G401.6 (cell line): ENCODE measurements around the gene ITGA5.

ENCODE experiments used
- FAIRE-seq: peaks from 2 replicates; lab custom pipeline; 2012; peaks lifted over from hg19 to GRCh38; lab: Jason Lieb, UNC

Gene ITGA5

DNA sequence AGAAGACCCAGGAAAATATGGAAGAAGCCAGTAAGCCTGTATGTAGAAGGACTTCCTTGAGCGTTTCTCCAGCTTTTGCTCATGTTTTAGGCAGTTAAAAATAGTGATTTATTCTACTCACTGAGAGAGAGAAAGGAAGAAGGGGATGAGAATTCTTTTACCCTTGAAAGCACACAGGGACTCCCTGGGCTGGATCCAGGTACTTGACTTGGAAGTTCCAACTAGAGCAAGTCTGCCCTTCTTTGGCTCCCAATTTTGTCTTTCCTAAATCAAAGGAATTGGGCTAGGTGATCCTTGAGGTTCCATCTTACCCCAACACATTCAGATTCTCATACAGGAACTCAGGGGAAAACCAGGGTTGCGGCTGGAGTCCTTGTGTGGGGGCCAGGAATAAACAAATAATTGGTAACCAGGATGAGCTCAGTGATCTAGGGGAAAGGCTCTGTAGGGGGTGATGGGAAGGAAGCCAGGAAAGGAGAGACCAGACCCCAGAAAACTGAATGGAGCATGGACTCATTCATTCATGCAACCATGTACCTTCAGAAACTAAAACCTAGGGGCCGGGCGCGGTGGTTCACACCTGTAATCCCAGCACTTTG, 11.5 kb upstream of the ITGA5 start:
- no peak for FAIRE-seq

DNA sequence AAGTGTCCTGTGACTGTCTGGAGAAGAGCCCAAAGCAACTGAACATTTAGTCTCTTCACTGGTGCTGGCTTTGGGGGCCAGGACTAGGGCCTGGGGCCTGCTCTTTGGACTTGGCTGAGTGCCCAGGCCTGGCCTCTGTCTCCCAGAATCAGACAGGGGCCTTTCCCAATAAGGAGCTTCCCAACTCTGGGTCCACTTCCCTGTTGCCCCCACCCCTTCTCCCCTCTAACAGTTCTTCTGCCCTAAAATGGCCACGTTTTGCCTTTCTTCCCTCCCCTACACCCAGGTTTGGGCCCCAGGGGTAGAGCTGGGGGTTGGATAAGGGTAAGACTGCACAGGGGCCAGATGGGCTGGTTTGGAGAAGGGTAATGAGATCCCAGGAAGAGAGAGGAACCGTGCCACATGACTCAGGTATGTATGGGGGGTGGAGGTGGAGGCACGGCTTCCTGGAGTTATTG, 10.0 kb upstream of the ITGA5 start:
- FAIRE-seq = no peak

DNA sequence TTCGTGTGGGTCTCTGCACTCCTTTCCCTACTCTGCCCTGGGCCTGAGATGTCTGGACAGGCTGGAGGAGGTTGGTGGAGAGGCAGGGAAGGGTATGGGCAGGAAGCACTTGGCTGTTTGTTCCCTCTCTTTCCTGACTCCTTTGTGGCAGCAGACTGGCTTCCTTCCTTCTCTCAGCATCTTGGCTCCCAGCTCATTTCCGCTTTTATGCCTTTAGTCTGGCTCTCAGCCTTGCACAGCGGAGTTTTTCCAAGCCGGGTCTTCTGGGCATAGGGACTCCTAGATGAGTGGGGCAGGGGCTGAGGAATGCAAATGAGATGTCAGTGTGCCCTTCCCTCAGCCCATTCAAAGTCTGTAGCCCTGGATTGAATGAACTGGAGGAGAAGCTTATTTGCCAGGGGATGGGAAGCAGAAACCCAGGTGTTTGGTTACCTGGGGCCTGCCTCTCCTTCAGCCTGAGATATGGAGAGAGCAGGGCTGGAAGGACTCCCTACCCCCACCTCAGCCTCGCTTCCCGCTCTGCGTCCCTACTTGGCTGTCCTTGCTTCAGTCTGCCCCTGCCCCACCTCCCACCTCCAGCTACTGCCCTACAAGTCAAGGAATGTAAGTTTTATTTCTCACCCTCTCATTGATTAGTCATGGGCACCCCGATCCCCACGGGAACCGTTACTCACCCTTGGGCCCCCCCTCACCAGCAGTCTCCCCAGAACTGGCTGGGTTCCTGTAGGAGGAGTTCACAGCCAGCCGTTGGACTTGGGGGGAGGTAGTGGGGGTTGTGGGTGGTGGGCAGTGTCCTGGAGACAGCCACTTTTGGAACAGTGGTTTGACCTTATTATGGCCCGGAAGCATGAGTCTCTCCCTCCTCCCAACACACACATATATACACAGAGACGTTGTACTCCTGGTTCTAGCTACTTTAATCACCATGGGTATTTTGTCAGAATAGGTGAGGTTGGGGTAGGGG, 9.3 kb upstream of the ITGA5 start:
- FAIRE-seq = no peak

DNA sequence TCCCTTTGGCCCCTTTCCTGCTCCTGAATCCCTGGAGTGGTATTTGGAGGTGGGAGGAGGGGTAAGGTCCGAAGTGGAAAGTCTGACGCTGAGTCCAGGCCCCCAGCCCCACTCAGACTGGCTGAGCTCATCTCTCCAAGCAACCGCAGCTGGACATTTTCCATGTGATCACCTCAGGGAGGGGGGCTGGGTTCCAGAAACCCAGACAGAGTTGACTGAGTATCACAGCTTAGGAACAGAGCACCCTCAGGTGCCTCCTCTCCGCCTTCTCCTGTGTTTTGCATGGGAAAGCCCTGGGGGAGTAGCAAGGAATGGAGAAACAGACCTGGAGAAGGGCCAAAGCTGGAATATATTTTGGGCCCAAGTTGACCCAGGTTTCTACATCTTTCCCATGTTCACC, 8.0 kb upstream of the ITGA5 start:
- FAIRE-seq = no peak

GRCh38 chr12:54426690-54427089, 7.6 kb upstream of the ITGA5 start:
- no peak for FAIRE-seq

- no peak for FAIRE-seq
Observed at GRCh38 chr12:54425702-54426101, 6.6 kb upstream of the ITGA5 start.

DNA sequence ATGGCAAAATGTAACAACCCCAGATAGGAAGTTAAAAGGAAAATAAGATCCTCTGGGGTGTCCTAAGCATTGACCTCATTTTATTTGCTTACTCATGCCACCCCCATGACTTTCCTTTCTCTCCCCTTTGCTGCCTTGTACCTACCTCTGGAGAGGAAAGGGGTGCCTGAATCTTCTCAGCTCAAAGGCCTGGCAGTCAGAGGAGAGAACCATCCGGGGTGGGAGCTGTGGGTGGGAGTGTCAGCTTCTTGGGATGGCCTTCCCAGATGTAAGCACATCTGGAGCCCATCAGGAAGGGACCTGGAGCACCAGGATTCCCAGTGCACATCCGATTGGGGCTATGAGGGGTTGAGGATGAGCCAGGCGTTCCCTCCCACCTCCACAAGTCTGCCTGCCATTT, 5.2 kb upstream of the ITGA5 start:
- no peak for FAIRE-seq

DNA sequence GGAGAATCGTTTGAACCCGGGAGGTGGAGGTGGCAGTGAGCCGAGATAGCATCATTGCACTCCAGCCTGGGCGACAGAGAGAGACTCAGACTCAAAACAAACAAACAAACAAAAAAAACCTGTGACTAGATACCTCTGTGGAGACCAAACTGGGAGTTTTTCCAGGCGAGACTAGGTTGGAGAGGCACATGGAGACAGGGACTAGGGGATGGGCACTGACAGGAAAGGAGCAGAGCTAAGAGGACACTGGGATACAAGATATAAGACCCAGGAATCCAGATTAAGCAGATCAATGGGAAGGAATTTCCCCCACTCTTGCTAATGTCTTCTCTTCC, 4.7 kb upstream of the ITGA5 start:
- no peak for FAIRE-seq

- FAIRE-seq = no peak
Observed at GRCh38 chr12:54421879-54422250, 2.8 kb upstream of the ITGA5 start.

- FAIRE-seq = no peak
Observed at GRCh38 chr12:54421175-54421878, 2.3 kb upstream of the ITGA5 start.

DNA sequence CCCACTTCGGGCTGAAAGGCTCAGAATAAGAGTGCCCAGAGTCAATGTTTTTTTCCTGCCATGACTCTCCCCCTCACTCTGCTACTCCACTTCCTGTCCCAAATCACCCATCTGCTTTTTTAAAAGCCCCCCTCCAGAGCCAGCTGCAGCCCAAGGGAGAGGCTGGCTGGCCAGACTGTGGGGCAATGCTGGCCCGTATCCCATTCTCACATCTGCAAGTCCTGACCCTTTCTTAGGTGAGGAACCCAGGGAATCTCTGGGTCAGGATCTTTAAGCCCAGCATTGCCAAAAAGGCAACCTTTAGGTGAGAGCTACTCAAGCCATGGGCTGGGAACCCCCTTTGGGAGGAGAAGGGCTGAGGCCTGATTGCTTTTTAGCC, 1.7 kb upstream of the ITGA5 start:
- FAIRE-seq = no peak

GRCh38 chr12:54418441-54419087, 502 bp downstream of the ITGA5 start:
- FAIRE-seq = no peak

DNA sequence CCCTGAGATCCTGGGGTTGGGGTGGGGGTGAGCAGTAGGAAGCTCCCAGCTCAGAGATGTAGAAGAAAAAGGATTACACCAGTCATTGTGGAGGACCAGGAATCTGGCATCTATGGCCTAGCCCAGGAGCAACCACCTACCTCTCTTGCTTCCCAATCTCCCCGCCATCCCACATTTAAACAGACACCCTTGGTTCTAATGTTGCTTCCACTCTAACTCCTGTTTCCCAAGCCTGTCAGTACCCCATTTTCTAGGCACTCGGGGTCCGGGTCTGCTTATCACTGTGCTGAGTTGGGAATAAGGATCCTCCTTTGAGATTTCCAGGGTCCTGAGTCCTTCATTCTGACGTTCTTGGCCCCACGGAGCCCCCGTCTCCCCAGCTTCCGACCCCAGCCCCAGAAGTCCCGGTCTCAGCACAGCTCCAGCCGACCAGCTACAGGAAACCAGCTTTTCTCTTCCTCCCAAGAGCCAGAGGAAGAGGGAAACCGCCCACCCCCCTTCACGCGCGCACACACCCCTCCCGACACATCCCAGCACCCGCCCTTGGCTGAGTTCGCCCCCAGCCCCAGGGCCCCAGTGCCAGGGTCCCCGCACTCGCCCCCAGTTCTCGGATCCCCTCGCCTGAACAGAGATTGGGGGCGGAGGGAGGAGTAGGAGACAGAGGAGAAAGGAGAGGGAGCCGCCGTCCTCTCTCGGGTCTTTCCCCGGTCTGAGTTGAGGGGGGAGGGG, 1.2 kb downstream of the ITGA5 start:
- no peak for FAIRE-seq

- FAIRE-seq = no peak
Observed at GRCh38 chr12:54416687-54417603, 2.1 kb downstream of the ITGA5 start.

DNA sequence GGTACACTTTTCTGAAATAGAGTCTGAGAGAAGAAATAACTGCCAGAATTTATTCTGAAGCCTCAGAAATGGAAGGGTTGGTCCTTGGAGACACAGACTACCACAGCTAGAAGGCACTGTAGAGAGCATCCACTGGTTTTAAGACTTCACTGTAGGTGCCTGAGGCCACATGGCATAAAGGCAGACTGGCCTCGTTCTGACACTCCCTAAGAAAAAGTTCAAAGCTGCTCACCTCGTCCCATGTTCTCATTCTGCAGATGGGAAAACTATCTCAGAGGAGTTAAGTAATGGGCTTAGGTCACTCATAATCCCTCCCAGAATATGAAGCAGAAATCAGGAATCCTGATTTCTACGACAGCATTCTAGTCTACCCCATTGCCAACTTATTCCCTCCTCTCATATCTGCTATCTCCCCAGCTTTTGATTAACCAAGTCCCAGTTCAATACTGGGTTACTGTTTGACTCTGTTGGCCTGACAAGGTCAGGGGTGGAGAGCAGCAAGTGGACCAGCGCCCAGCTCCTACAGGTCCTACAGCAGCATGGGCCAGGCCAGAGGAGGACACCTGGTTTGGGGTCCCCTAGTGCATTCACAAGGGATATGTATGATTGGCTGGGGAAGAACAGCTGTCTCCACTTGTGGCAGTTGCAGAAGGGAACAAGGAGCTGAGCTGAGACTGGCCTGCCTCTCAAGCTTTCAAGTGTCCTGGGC, 3.7 kb downstream of the ITGA5 start:
- FAIRE-seq = no peak

DNA sequence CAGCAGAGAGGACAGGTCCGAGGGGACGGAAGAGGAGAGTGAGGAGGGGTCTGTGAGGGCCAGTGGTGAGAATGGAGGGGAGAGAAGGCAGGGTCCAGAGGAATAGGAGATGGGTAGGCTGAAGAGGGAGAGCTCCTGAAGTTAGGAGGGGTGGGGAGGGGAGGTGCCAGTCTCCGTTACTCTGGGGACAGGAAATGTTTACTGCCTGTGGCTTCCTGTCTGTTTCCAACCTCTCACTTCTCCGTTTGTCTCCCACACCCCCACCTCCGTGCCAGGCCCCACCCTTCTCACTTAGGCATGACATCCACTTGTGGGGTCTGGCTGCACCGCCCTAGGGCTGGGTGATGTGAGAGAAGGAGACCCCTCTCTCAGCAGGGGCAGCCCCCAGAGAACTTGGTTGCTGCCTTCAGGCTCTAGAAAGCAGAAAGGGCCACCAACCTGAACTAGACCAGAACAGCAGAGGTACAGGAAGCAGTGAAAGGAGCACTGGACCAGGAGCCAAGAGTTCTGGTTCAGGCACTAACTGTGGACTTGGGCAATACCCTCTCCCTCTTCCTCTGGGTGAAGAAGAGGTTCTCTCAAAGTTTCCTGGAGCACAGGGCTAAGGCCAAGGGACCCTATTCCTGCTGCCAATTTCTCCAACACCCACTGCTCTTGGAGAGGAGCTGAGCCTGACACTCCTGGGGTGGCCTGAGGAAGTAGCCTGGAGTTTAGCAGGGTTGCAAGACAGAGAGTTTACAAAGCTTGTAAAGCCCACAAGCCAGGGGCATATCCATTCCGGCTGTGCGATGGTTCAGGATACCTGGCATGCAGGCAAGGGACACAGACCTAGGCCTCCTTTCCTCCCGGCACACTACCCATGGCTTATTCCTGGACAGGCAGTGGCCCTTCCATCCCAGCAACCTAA, 5.5 kb downstream of the ITGA5 start:
- FAIRE-seq = no peak

- no peak for FAIRE-seq
Observed at GRCh38 chr12:54412786-54413185, 6.3 kb downstream of the ITGA5 start.

DNA sequence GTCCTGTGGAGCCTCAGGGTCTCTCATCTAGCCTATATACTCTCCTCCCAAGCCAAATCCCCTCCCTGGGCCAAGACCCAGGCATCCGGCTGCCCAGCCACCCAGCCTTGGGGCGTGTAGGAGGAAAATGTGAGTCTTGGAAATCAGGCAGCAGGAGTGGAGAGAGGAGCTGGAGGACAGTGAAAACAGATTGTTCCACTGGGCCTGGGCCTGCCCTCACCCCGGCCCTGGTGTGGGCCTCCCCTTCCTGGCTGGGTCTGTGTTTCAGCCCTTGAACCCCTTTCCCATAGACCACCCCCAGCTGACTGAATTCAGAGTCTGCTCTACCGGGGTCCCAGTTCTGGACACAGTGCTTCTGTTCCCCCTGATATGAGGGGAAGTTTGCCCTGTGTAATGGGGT, 6.7 kb downstream of the ITGA5 start:
- no peak for FAIRE-seq
